K562 (cell line): Measurements from ENCODE around the gene COL15A1. TPM values are rescaled to one million over a fixed set of nuclear protein-coding genes. Genes with fewer than 3 reads are reported as not detected.

Source experiments
- ATAC-seq: fragments of 200-7000 bp; cut with Tn5 transposase; 3 replicates; pipeline ENCODE4 v1.9.1; 2020; ENCODE audit warnings: moderate library complexity
- BruUV-seq: library from RNA; stranded (reverse); fragments of 400-500 nt; replicated peaks from 2 replicates; lab custom pipeline; 2021; lab: Mats Ljungman, UMichigan
- CTCF ChIA-PET: fragments of 300-600 bp; formaldehyde crosslinking; extraction: SDS; loops from one replicate; lab custom pipeline; 2021; ENCODE audit warnings: low intra/inter-chr PET ratio; lab: Yijun Ruan, JAX
- POLR2A ChIA-PET: fragments of 300-600, 350-650 bp; sonication (Branson Sonifier 250); formaldehyde crosslinking; extraction: SDS; loops from one replicate; lab custom pipeline; 2021; ENCODE audit warnings: antibody characterized with exemption, inconsistent platforms; lab: Yijun Ruan, JAX
- DNase-seq, 4 experiments: peaks; one replicate each; pipeline versions ENCODE4 v3.0.0 to v3.0.0-alpha.2; 2011 to 2018; ENCODE audit warnings: low spot score in 3 of 4, mixed read lengths in 3 of 4; ENCODE audit errors: extremely low read depth in 1 of 4
- FAIRE-seq: peaks from 2 replicates; lab custom pipeline; 2011; peaks lifted over from hg19 to GRCh38; lab: Jason Lieb, UNC
- H2AFZ ChIP-seq: 2 replicates; pipeline ENCODE4 v1.6.0; 2011; ENCODE audit warnings: low read depth, low read length, control low read depth, inconsistent platforms
- H3K27ac ChIP-seq: fragments of 200-600 bp; 3 replicates; pipeline ENCODE4 v1.8.0; 2011; ENCODE audit warnings: low read depth, mild to moderate bottlenecking, control low read depth, inconsistent platforms, low read length, moderate library complexity, mixed read lengths; ENCODE audit errors: extremely low read depth
- H3K27me3 ChIP-seq, 2 experiments: fragments of 300-600 bp in 1 of 2; 2 replicates in 1 of 2; 3 replicates in 1 of 2; pipeline versions ENCODE4 v1.6.0 to v1.8.0; 2011; ENCODE audit warnings: inconsistent platforms in 2 of 2, low read length in 2 of 2, mild to moderate bottlenecking in 1 of 2, mixed read lengths in 1 of 2, moderate library complexity in 1 of 2; ENCODE audit not compliant: control insufficient read depth in 2 of 2, insufficient read depth in 2 of 2
- H3K36me3 ChIP-seq: fragments of 300-600 bp; 3 replicates; pipeline ENCODE4 v1.8.0; 2011; ENCODE audit warnings: mild to moderate bottlenecking, low read length, inconsistent platforms; ENCODE audit not compliant: control insufficient read depth, insufficient read depth
- H3K4me1 ChIP-seq, 2 experiments: fragments of 200-600 bp in 1 of 2; replicated peaks in 1 of 2; 2 replicates in 1 of 2; 3 replicates in 1 of 2; pipeline versions ENCODE4 v1.5.1 to v1.8.0; 2011; ENCODE audit warnings: inconsistent platforms in 2 of 2, low read length in 2 of 2, mild to moderate bottlenecking in 1 of 2, mixed read lengths in 1 of 2, moderate library complexity in 1 of 2; ENCODE audit not compliant: control insufficient read depth in 2 of 2, insufficient read depth in 2 of 2
- H3K4me2 ChIP-seq: 2 replicates; pipeline ENCODE4 v1.6.1; 2011; ENCODE audit warnings: low read length, control low read depth, inconsistent platforms, mixed read lengths; ENCODE audit not compliant: insufficient read depth
- H3K4me3 ChIP-seq: fragments of 200-600 bp; sonication (generic), shearing (Covaris generic); 2 replicates; pipeline ENCODE4 v1.5.1; 2016; ENCODE audit warnings: control low read depth, inconsistent platforms
- H3K79me2 ChIP-seq: fragments of 200-600 bp; 3 replicates; pipeline ENCODE4 v1.8.0; 2011; ENCODE audit warnings: low read length, inconsistent platforms; ENCODE audit not compliant: control insufficient read depth, insufficient read depth
- H3K9ac ChIP-seq, 2 experiments: 2 replicates each; pipeline versions ENCODE4 v1.6.0 to v1.6.1; 2011; ENCODE audit warnings: low read depth in 2 of 2, low read length in 2 of 2, control low read depth in 1 of 2, inconsistent platforms in 1 of 2, mild to moderate bottlenecking in 1 of 2, mixed read lengths in 1 of 2; ENCODE audit not compliant: insufficient read depth in 1 of 2
- H3K9me1 ChIP-seq: one replicate; pipeline ENCODE4 v1.6.0; 2011; ENCODE audit warnings: inconsistent platforms, mild to moderate bottlenecking, low read length, moderate library complexity; ENCODE audit not compliant: control insufficient read depth, insufficient read depth
- H3K9me3 ChIP-seq: replicated peaks from 2 replicates; pipeline ENCODE4 v1.5.1; 2011; ENCODE audit warnings: low read depth, low read length, inconsistent platforms; ENCODE audit not compliant: control insufficient read depth, insufficient read depth
- H4K20me1 ChIP-seq: replicated peaks from 2 replicates; pipeline ENCODE4 v1.6.1; 2011; ENCODE audit warnings: low read length, inconsistent platforms, mixed read lengths; ENCODE audit not compliant: control insufficient read depth, insufficient read depth
- BCOR ChIP-seq: fragments of 450-650 bp; IDR thresholded peaks from 2 replicates; pipeline ENCODE4 v1.6.1; 2016
- CEBPG ChIP-seq, 3 experiments: fragments of 200-800 bp in 1 of 3; sonication (Bioruptor generic) in 1 of 3; sonication (generic) in 1 of 3; formaldehyde crosslinking in 1 of 3; IDR thresholded peaks in 2 of 3; conservative IDR thresholded peaks in 1 of 3; 2 replicates each; pipeline versions ENCODE4 v1.6.1 to v1.8.0; 2016 to 2022; ENCODE audit warnings: missing compliant biosample characterization in 2 of 3, missing genetic modification characterization in 2 of 3, mild to moderate bottlenecking in 1 of 3, missing genetic modification reagents in 1 of 3
- CTBP1 ChIP-seq: fragments of 450-650 bp; IDR thresholded peaks from 2 replicates; pipeline ENCODE4 v1.6.1; 2016; ENCODE audit warnings: borderline replicate concordance
- FIP1L1 ChIP-seq: fragments of 200-400 bp; formaldehyde crosslinking; IDR thresholded peaks from 2 replicates; pipeline ENCODE4 v1.6.1; 2018; ENCODE audit warnings: mild to moderate bottlenecking, low read depth, low read length; ENCODE audit not compliant: poor library complexity, severe bottlenecking
- FOXM1 ChIP-seq, 2 experiments: fragments of 450-650 bp in 1 of 2; sonication (generic) in 1 of 2; formaldehyde crosslinking in 1 of 2; IDR thresholded peaks; 2 replicates each; pipeline versions ENCODE4 v1.6.1 to v1.9.0; 2017 to 2022; ENCODE audit warnings: low read depth in 2 of 2, mild to moderate bottlenecking in 2 of 2, missing genetic modification reagents in 1 of 2, moderate library complexity in 1 of 2
- KDM4B ChIP-seq, 2 experiments: fragments of 450-650 bp in 1 of 2; sonication (generic) in 1 of 2; IDR thresholded peaks; 2 replicates each; pipeline ENCODE4 v1.6.1; 2016 to 2017; ENCODE audit warnings: borderline replicate concordance in 2 of 2, antibody characterized with exemption in 1 of 2, low read depth in 1 of 2, mild to moderate bottlenecking in 1 of 2
- RBFOX2 ChIP-seq: fragments of 200-400 bp; formaldehyde crosslinking; IDR thresholded peaks from 2 replicates; pipeline ENCODE4 v1.6.1; 2017; ENCODE audit warnings: low read depth, mild to moderate bottlenecking, low read length, moderate library complexity
- ZNF347 ChIP-seq: fragments of 450-650 bp; formaldehyde crosslinking; IDR thresholded peaks from 2 replicates; pipeline ENCODE4 v1.4.0; 2020; ENCODE audit warnings: low read depth, mild to moderate bottlenecking, moderate library complexity
- WGBS: fragments of 100-300 bp; shearing (Covaris generic); methylation state at CpG from one replicate; pipeline ENCODE4 v1.1.6; 2016; ENCODE audit warnings: low coverage, mixed read lengths; ENCODE audit not compliant: insufficient coverage; ENCODE audit errors: missing lambda C conversion rate; 5-methylcytosine and 5-hydroxymethylcytosine counted together
- in situ Hi-C: fragments of 300-500 bp; cut with MboI; formaldehyde crosslinking; loops from 4 replicates; pipeline ENCODE4 v1.15.0; 2018; ENCODE audit warnings: inconsistent platforms, mixed read lengths
- intact Hi-C: fragments of 100-400 bp; cut with micrococcal nuclease; formaldehyde crosslinking; loops from 2 replicates; pipeline ENCODE4 v1.14.2; 2022
- polyA plus RNA-seq, 8 experiments: library from polyadenylated mRNA; depleted of rRNA in 4 of 8; stranded (reverse) in 5 of 8; unstranded in 3 of 8; fragments of >200 nt; fragmentation: Nextera tagmentation in 2 of 8; fragmentation: Illumina TruSeq in 1 of 8; extraction: Ambion mirVana in 2 of 8; extraction: Trizol in 1 of 8; gene quantifications; 2 replicates each; pipeline versions ENCODE4 v1.2.1 to v1.2.3, GENCODE V29; 2011 to 2014; ENCODE audit warnings: inconsistent platforms in 1 of 8, missing spikeins in 1 of 8
- total RNA-seq, 7 experiments: library from RNA; depleted of rRNA in 6 of 7; stranded (reverse); fragments of >200 nt in 6 of 7; fragmentation: Illumina TruSeq in 2 of 7; extraction: Trizol in 2 of 7; gene quantifications; 2 replicates each; pipeline versions ENCODE4 v1.2.1 to v1.2.3, GENCODE V29; 2011 to 2021; ENCODE audit warnings: low replicate concordance in 1 of 7
- TF ChIP-seq, protein P1 (sequence below): IDR thresholded peaks from 2 replicates; pipeline ENCODE4 v1.6.1; 2011; ENCODE audit warnings: borderline replicate concordance, low read depth, mild to moderate bottlenecking, moderate library complexity, low read length; ENCODE audit not compliant: insufficient read depth, poor library complexity, severe bottlenecking

Gene COL15A1
- total and polyA plus RNA-seq, 9 of the 15 experiments (the other 6 are each of a cell fraction or from before 2014, with no cell fraction given), result 0.46 to 5.1 (median 2.6) TPM

DNA sequence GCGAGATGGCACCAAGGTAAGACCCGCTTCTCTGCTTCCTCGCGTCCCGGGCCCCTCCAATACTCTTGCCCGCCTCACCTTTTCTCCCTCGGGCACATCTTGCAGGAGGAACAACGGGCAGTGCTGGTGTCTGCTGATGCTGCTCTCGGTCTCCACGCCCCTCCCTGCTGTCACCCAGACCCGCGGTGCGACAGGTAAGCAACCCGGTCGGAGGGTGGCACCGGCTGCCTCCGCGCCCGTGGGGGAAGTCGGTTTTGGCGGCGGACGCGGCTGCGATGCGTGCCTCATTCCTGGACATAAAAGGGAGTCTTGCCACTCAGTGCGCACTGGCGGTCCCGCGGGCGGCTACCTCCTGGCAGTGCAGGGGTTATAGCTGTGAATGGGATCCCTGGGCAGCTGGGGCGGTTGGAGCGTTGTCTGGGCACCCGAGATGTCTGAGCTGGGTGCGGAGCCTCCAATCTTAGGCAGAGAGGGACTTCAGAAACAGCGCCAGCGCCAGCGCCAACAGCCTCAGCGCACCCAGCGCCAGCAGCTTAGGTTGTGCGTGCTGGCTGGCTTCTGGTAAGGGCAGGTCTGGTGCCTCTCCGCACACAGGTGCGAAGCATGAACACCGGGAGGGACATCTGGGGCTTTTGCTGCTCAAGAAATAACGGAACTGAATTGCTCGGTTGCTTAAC, 488 bp downstream of the COL15A1 start (continued):
- TF ChIP-seq, protein P1, sequence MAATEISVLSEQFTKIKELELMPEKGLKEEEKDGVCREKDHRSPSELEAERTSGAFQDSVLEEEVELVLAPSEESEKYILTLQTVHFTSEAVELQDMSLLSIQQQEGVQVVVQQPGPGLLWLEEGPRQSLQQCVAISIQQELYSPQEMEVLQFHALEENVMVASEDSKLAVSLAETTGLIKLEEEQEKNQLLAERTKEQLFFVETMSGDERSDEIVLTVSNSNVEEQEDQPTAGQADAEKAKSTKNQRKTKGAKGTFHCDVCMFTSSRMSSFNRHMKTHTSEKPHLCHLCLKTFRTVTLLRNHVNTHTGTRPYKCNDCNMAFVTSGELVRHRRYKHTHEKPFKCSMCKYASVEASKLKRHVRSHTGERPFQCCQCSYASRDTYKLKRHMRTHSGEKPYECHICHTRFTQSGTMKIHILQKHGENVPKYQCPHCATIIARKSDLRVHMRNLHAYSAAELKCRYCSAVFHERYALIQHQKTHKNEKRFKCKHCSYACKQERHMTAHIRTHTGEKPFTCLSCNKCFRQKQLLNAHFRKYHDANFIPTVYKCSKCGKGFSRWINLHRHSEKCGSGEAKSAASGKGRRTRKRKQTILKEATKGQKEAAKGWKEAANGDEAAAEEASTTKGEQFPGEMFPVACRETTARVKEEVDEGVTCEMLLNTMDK, result no peak
- TF ChIP-seq CEBPG (CRISPR knock-in tag; IDR thresholded peaks at IDR 0.05) (no peak), CEBPG (tag; conservative IDR thresholded peaks at IDR 0.05 in 1 of 2, IDR thresholded peaks at IDR 0.05 in 1 of 2) (peak in 1 of 2 experiments; percentile 46; a peak in 1 of 4 replicates), RBFOX2 (0 out of 2 replicates have a peak, but pooled peaks have one; percentile 25), KDM4B (IDR thresholded peaks at IDR 0.05; ENCODE audit: borderline replicate concordance in 2 of 2, low read depth in 1 of 2) (peak in 1 of 2 experiments; percentile 37; a peak in 1 of 4 replicates), CTBP1 (peak; percentile 10; the same call in 1 of the 2 replicates), ZNF347 (CRISPR knock-in tag) (no peak)

DNA sequence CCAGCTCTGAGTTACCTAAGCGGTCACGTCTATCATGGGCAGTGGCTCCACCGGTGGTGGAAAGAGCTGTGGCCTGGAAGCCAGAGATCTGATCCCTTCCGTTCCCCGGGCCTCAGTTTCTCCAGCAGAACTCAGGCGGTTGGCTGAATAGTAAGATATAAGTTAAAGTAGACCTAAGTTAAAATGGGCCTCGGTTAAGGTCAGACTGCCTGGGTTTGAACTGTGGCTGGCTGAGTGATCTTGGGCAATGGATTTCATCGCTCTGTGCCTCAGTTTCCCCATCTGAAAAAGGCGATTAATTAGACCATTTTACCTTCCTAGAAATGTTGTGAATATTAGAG, 997 bp downstream of the COL15A1 start:
- H3K4me2 ChIP-seq, result no peak overlapping the region
- no peaks in the 10 kb centered on the region for H3K79me2 ChIP-seq
- H3K27me3 ChIP-seq, result peaks cover 0 to 17% of the 10 kb centered on the region in 2 experiments; a peak in 3 of 5 replicates
- ChIA-PET POLR2A (interaction anchor here (0.6 kb wide), 1 partner anchor 962 kb away, joined by 4 read pairs; the partner anchor contains the start of gene ANP32B), CTCF (no interaction called here)
- FAIRE-seq (no peak), DNase-seq (no peak), ATAC-seq (no peak)
- TF ChIP-seq BCOR (peak; percentile 53; the same call in 1 of the 2 replicates), FIP1L1 (no peak), FOXM1 (IDR thresholded peaks at IDR 0.05; ENCODE audit: low read depth) (no peak), FOXM1 (CRISPR knock-in tag; IDR thresholded peaks at IDR 0.05; ENCODE audit: low read depth) (no peak)
- no peaks in the 10 kb centered on the region for H4K20me1 ChIP-seq
- H3K9me3 ChIP-seq, result no peaks in the 10 kb centered on the region
- no peak overlapping the region for H3K27ac ChIP-seq
- no peak overlapping the region for H2AFZ ChIP-seq
- 70% methylated on average over 9 of the region's 9 CpGs for WGBS
- no peaks in the 10 kb centered on the region for H3K36me3 ChIP-seq
- intact Hi-C loops (no loop called here), in situ Hi-C loops (no loop called here)
- peaks cover 13 to 21% of the 10 kb centered on the region in 2 experiments for H3K4me1 ChIP-seq
- no peak overlapping the region for H3K9ac ChIP-seq
- no TSS peak for BruUV-seq
- no peaks in the 10 kb centered on the region for H3K9me1 ChIP-seq
- no peak overlapping the region for H3K4me3 ChIP-seq
